Ishikawa (cell line): ENCODE results near the gene CLDN11.

Experiments
- CEBPB ChIP-seq: IDR thresholded peaks from 2 replicates; pipeline ENCODE4 v1.6.1; 2012
- CREB1 ChIP-seq: IDR thresholded peaks from 2 replicates; pipeline ENCODE4 v1.6.1; 2012; ENCODE audit warnings: low read depth
- EGR1 ChIP-seq: IDR thresholded peaks from 2 replicates; pipeline ENCODE4 v1.6.1; 2012
- EP300 ChIP-seq: IDR thresholded peaks from 2 replicates; pipeline ENCODE4 v1.6.1; 2012; ENCODE audit warnings: borderline replicate concordance
- FOXM1 ChIP-seq: IDR thresholded peaks from 2 replicates; pipeline ENCODE4 v1.6.1; 2012; ENCODE audit warnings: low read depth, borderline replicate concordance
- NFIC ChIP-seq: IDR thresholded peaks from 2 replicates; pipeline ENCODE4 v1.6.1; 2012
- RAD21 ChIP-seq: IDR thresholded peaks from 2 replicates; pipeline ENCODE4 v1.6.1; 2012; ENCODE audit warnings: low read depth
- TAF1 ChIP-seq: IDR thresholded peaks from 2 replicates; pipeline ENCODE4 v1.6.1; 2012; ENCODE audit warnings: low read depth, mild to moderate bottlenecking
- TCF12 ChIP-seq: IDR thresholded peaks from 2 replicates; pipeline ENCODE4 v1.6.1; 2012; ENCODE audit warnings: low read depth
- TEAD4 ChIP-seq: IDR thresholded peaks from 2 replicates; pipeline ENCODE4 v1.6.1; 2012
- YY1 ChIP-seq: IDR thresholded peaks from 2 replicates; pipeline ENCODE4 v1.6.1; 2012; ENCODE audit warnings: low read depth
- ZBTB7A ChIP-seq: IDR thresholded peaks from 2 replicates; pipeline ENCODE4 v1.6.1; 2012; ENCODE audit warnings: low read depth
- TF ChIP-seq, protein P1 (sequence below): IDR thresholded peaks from 2 replicates; pipeline ENCODE4 v1.6.1; 2012
- TF ChIP-seq, protein P2 (sequence below): IDR thresholded peaks from 2 replicates; pipeline ENCODE4 v1.6.1; 2012
- TF ChIP-seq, protein P3 (sequence below): IDR thresholded peaks from 2 replicates; pipeline ENCODE4 v1.6.1; 2012; ENCODE audit warnings: low read depth, mild to moderate bottlenecking

The CLDN11 gene

DNA sequence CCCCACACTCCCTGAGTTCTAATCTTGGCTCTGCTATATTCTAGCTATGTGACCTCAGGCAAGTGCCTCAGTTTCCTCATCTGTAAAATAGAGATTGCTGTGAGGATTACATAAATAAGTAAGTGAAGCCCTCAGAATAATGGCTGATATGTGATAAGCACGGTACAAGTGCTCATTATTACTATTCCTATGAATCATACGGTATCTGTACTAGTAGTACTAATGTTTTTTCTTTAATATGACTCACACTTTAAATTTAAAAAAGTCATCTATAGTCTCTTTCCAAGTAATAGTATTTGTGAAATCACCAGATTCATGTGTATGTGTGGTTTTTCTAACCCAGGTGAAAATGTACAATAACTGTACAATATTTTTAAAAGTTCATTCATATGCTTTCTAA, 58.7 kb downstream of the CLDN11 start:
- TF ChIP-seq FOXM1, result no peak
- TF ChIP-seq, protein P1, sequence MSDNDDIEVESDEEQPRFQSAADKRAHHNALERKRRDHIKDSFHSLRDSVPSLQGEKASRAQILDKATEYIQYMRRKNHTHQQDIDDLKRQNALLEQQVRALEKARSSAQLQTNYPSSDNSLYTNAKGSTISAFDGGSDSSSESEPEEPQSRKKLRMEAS, result no peak
- no peak for TF ChIP-seq TEAD4
- no peak for TF ChIP-seq CREB1
- no peak for TF ChIP-seq RAD21
- TF ChIP-seq NFIC, result no peak
- TF ChIP-seq, protein P2, sequence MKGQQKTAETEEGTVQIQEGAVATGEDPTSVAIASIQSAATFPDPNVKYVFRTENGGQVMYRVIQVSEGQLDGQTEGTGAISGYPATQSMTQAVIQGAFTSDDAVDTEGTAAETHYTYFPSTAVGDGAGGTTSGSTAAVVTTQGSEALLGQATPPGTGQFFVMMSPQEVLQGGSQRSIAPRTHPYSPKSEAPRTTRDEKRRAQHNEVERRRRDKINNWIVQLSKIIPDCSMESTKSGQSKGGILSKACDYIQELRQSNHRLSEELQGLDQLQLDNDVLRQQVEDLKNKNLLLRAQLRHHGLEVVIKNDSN, result no peak
- no peak for TF ChIP-seq TAF1

DNA sequence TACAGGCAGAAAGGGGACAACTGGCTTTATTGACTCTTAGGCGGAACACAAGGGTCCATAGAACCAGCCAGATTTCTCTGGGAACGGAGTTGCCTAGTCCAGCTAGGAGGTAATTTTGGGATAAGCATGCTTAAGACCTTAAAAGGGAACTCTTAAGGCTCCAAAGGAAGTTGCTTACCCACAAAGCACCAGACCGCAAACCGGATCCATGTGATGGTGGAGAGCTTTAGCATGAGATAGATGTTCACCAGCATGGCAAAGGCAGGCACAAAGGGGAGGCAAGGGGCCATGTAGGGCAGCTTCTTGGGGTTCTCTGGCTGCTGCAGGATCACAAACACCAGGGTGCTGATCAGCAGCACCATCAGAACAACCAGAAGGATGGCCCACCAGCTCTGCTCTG, 61.4 kb downstream of the CLDN11 start:
- TF ChIP-seq CEBPB (no peak), TCF12 (no peak), TAF1 (no peak), RAD21 (no peak), TEAD4 (no peak), CREB1 (no peak), YY1 (no peak), FOXM1 (no peak), EGR1 (no peak), NFIC (no peak), ZBTB7A (no peak)
- TF ChIP-seq, protein P1, result no peak
- TF ChIP-seq, protein P3, sequence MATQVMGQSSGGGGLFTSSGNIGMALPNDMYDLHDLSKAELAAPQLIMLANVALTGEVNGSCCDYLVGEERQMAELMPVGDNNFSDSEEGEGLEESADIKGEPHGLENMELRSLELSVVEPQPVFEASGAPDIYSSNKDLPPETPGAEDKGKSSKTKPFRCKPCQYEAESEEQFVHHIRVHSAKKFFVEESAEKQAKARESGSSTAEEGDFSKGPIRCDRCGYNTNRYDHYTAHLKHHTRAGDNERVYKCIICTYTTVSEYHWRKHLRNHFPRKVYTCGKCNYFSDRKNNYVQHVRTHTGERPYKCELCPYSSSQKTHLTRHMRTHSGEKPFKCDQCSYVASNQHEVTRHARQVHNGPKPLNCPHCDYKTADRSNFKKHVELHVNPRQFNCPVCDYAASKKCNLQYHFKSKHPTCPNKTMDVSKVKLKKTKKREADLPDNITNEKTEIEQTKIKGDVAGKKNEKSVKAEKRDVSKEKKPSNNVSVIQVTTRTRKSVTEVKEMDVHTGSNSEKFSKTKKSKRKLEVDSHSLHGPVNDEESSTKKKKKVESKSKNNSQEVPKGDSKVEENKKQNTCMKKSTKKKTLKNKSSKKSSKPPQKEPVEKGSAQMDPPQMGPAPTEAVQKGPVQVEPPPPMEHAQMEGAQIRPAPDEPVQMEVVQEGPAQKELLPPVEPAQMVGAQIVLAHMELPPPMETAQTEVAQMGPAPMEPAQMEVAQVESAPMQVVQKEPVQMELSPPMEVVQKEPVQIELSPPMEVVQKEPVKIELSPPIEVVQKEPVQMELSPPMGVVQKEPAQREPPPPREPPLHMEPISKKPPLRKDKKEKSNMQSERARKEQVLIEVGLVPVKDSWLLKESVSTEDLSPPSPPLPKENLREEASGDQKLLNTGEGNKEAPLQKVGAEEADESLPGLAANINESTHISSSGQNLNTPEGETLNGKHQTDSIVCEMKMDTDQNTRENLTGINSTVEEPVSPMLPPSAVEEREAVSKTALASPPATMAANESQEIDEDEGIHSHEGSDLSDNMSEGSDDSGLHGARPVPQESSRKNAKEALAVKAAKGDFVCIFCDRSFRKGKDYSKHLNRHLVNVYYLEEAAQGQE, result no peak
- TF ChIP-seq, protein P2, result no peak

DNA sequence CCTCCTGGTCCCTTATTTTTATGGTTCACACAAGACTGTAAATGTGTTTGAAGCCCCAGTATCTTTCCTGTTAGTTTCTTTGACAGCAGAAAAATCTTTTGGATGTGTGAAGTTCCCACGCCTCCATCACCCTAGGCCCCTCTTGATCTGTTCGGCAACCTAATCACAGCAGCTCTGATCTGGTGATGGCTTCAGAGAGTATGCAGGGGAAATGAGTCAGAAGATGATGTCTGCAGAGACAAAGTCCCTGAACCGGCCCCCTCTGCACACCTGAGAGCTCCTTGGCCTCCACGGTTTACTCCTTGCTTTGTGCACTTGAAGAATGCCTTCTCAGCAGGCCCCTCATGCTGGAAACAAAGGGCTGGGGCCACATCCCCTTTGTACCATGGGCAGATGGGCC, 63.5 kb downstream of the CLDN11 start:
- TF ChIP-seq RAD21, result no peak
- TF ChIP-seq TAF1, result no peak
- no peak for TF ChIP-seq NFIC

DNA sequence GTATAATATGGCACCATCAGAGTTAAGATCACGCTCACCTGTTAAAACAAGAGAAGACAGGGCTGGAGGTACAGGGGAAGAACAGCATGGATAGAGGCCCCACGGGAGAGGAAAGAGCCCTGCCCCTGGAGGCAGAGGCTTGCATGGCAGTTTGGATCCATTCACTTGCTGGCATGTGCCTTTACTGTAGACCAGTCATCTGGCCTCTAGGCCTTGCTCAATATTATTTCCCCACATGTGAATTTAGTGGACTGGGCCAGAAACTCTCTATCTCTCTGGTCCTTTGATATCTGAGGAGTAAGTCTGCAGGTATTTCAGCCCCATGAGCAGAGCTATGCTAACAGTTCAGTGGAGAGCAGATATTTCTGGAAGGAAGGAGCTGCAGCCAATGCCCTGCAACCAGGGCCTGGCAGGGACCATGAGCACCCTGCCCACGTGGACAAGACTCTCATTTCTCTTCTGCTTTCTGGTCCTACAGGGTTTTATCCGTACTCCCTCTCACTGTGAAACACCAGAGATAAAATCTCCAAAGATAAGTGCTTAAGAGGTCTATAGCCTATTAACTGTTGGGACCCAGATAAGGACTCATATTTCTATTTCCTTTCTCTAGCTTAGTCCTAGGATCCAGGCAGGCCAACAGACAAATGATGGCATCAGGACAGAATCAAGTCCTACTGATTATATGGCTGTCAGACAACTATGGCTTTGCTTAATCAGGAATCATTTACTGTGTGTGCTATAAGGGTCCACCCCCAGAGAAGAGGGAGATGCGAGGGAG, 65.0 kb downstream of the CLDN11 start:
- TF ChIP-seq EP300 (no peak), EGR1 (no peak), ZBTB7A (no peak), NFIC (no peak), CEBPB (no peak), TEAD4 (no peak), TCF12 (no peak), TAF1 (no peak), CREB1 (no peak), FOXM1 (no peak), RAD21 (no peak), YY1 (no peak)
- TF ChIP-seq, protein P2, result no peak
- TF ChIP-seq, protein P3, result no peak
- TF ChIP-seq, protein P1, result no peak
